Measurements from ENCODE around the gene GCC2. TPM values are rescaled to one million over a fixed set of nuclear protein-coding genes. Genes with fewer than 3 reads are reported as not detected.

Gene GCC2
- total and polyA plus RNA-seq, 2 of the 8 experiments (the other 6 are each of a cell fraction or from before 2014, with no cell fraction given): 4.6 to 54.9 TPM

GRCh38 chr2:108448678-108449409 lies at the start of gene GCC2 (continued):
- 0 out of 2 replicates have a peak, but pooled peaks have one; percentile 56 for TF ChIP-seq RXRA (IDR thresholded peaks at IDR 0.05; ENCODE audit: insufficient read depth, low read depth, low read length)
- TF ChIP-seq HDAC6 (IDR thresholded peaks at IDR 0.05; ENCODE audit: low read depth, low read length): no peak
- no peak for TF ChIP-seq ZNF274 (IDR thresholded peaks at IDR 0.05; ENCODE audit: borderline replicate concordance, extremely low read depth, low read length)
- peak; percentile 68; the same call in 1 of the 2 replicates for TF ChIP-seq JUND (IDR thresholded peaks at IDR 0.05; ENCODE audit: low read length)
- peak; percentile 91 for TF ChIP-seq CREB1 (IDR thresholded peaks at IDR 0.05)
- no peak for TF ChIP-seq ATF3 (IDR thresholded peaks at IDR 0.05; ENCODE audit: insufficient read depth, low read depth, low read length)
- TF ChIP-seq SP4 (IDR thresholded peaks at IDR 0.05; ENCODE audit: low read length): no peak
- TF ChIP-seq GTF2F1 (IDR thresholded peaks at IDR 0.05; ENCODE audit: borderline replicate concordance, low read depth, low read length): peak; percentile 23; the same call in 1 of the 2 replicates
- no peak for TF ChIP-seq CBX8 (IDR thresholded peaks at IDR 0.05; ENCODE audit: borderline replicate concordance, low read depth, low read length)
- TF ChIP-seq GABPA (IDR thresholded peaks at IDR 0.05; ENCODE audit: borderline replicate concordance, insufficient read depth, low read length): peak; percentile 86; the same call in 1 of the 2 replicates
- TF ChIP-seq TBP (IDR thresholded peaks at IDR 0.05; ENCODE audit: low read depth, low read length): peak; percentile 66; the same call in 1 of the 2 replicates
- 0 out of 2 replicates have a peak, but pooled peaks have one; percentile 8 for TF ChIP-seq JUN (IDR thresholded peaks at IDR 0.05; ENCODE audit: low read depth, low read length)
- TF ChIP-seq EZH2 (IDR thresholded peaks at IDR 0.05; ENCODE audit: low read depth, low read length, severe bottlenecking): no peak
- TF ChIP-seq RNF2 (IDR thresholded peaks at IDR 0.05; ENCODE audit: borderline replicate concordance, low read depth, low read length, missing control alignments, poor library complexity, severe bottlenecking): no peak
- TF ChIP-seq MAX (IDR thresholded peaks at IDR 0.05): no peak; the same call in 1 of the 2 replicates
- TF ChIP-seq KDM1A (IDR thresholded peaks at IDR 0.05; ENCODE audit: borderline replicate concordance, low read length): peak; percentile 58; the same call in 1 of the 2 replicates
- no peak for TF ChIP-seq CEBPB (IDR thresholded peaks at IDR 0.05; ENCODE audit: low read depth, low read length)
- no peak for TF ChIP-seq RAD21 (IDR thresholded peaks at IDR 0.05 in 1 of 2, conservative IDR thresholded peaks at IDR 0.05 in 1 of 2; ENCODE audit: low read depth in 2 of 2, low read length in 2 of 2)
- TF ChIP-seq BRCA1 (IDR thresholded peaks at IDR 0.05; ENCODE audit: low read depth, low read length): no peak
- no peak for TF ChIP-seq BCL11A (IDR thresholded peaks at IDR 0.05; ENCODE audit: low read depth in 2 of 2, low read length in 2 of 2)
- TF ChIP-seq YY1 (IDR thresholded peaks at IDR 0.05; ENCODE audit: low read depth, low read length): no peak
- TF ChIP-seq HDAC2 (IDR thresholded peaks at IDR 0.05; ENCODE audit: borderline replicate concordance in 1 of 2, low read depth in 2 of 2, low read length in 2 of 2): no peak
- peak; percentile 77; the same call in 1 of the 2 replicates for TF ChIP-seq EGR1 (IDR thresholded peaks at IDR 0.05; ENCODE audit: borderline replicate concordance, low read depth, low read length)
